Esophagus squamous epithelium (tissue), 5 donors: Measurements from ENCODE around the gene DDB1. TPM values are rescaled to one million over a fixed set of nuclear protein-coding genes. Genes with fewer than 3 reads are reported as not detected.

Experiments
- DNase-seq: peaks from one replicate; lab custom pipeline; 2025; lab: John Stamatoyannopoulos, UW
- H3K27ac ChIP-seq, 4 donors: fragments of 200-600 bp; sonication (generic); one replicate each; pipeline ENCODE4 v1.5.1; 2016 to 2019; ENCODE audit warnings: mild to moderate bottlenecking in 1 of 4
- H3K27me3 ChIP-seq, 4 donors: fragments of 200-600 bp; sonication (generic); 1 replicate in 3 of 4; 2 replicates in 1 of 4; pipeline versions ENCODE4 v1.5.1 to v1.6.0; 2017 to 2021; ENCODE audit warnings: antibody characterized with exemption in 1 of 4
- H3K36me3 ChIP-seq, 3 donors: fragments of 200-600 bp; sonication (generic); one replicate each; pipeline ENCODE4 v1.5.1; 2016 to 2019
- H3K4me1 ChIP-seq, 3 donors: fragments of 200-600 bp; sonication (generic); one replicate each; pipeline ENCODE4 v1.5.1; 2017 to 2019
- H3K4me3 ChIP-seq, 4 donors: fragments of 200-600 bp; sonication (generic); 1 replicate in 3 of 4; 2 replicates in 1 of 4; pipeline ENCODE4 v1.5.1; 2016 to 2019; ENCODE audit warnings: mild to moderate bottlenecking in 2 of 4, moderate library complexity in 1 of 4
- H3K9me3 ChIP-seq, 3 donors: fragments of 200-600 bp; sonication (generic); one replicate each; pipeline ENCODE4 v1.5.1; 2016 to 2019
- POLR2A ChIP-seq, 4 donors: fragments of 450-650 bp; IDR thresholded peaks; one replicate each; pipeline ENCODE4 v1.6.1; 2017; ENCODE audit warnings: antibody characterized with exemption in 4 of 4, mild to moderate bottlenecking in 4 of 4, moderate library complexity in 3 of 4
- WGBS, 2 donors: methylation state at CpG; one replicate each; pipeline ENCODE4 v1.1.5; 2018; 5-methylcytosine and 5-hydroxymethylcytosine counted together
- intact Hi-C: fragments of 100-400 bp; cut with DNase I; formaldehyde crosslinking; loops from one replicate; pipeline ENCODE4 v1.15.0; 2022
- total RNA-seq, 4 donors: library from RNA; depleted of rRNA; stranded (reverse); fragments of >200 nt; gene quantifications; one replicate each; pipeline ENCODE4 v1.1.0, GENCODE V29; 2016
- TF ChIP-seq, protein P1 (sequence below), 6 experiments: fragments of 450-650 bp in 4 of 6; fragments of 200-600 bp in 2 of 6; sonication (generic) in 2 of 6; IDR thresholded peaks; one replicate each; pipeline ENCODE4 v1.5.1; 2016 to 2019; ENCODE audit warnings: antibody characterized with exemption in 6 of 6, mild to moderate bottlenecking in 4 of 6, moderate library complexity in 4 of 6
- donor health status: DM: yes; HTN: yes; CAD: no.

DDB1 gene
- total RNA-seq, 4 donors from 2014 or later: 98.9 to 146 (median 127) TPM

- whole genome bisulfite sequencing, 2 donors: 82 to 90% methylated on average over 1 of the region's 1 CpG
- Histone ChIP-seq H3K9me3 (no peaks in the 10 kb centered on the region), H3K4me1 (no peaks in the 10 kb centered on the region), H3K4me3 (no peak overlapping the region), H3K27ac (no peak overlapping the region), H3K36me3 (peaks cover 40 to 100% (median 71%) of the 10 kb centered on the region in 3 donors), H3K27me3 (no peaks in the 10 kb centered on the region)
- DNase-seq: no peak
- intact Hi-C loops: no loop called here
- TF ChIP-seq POLR2A (IDR thresholded peaks at IDR 0.05): no peak
- TF ChIP-seq, protein P1, sequence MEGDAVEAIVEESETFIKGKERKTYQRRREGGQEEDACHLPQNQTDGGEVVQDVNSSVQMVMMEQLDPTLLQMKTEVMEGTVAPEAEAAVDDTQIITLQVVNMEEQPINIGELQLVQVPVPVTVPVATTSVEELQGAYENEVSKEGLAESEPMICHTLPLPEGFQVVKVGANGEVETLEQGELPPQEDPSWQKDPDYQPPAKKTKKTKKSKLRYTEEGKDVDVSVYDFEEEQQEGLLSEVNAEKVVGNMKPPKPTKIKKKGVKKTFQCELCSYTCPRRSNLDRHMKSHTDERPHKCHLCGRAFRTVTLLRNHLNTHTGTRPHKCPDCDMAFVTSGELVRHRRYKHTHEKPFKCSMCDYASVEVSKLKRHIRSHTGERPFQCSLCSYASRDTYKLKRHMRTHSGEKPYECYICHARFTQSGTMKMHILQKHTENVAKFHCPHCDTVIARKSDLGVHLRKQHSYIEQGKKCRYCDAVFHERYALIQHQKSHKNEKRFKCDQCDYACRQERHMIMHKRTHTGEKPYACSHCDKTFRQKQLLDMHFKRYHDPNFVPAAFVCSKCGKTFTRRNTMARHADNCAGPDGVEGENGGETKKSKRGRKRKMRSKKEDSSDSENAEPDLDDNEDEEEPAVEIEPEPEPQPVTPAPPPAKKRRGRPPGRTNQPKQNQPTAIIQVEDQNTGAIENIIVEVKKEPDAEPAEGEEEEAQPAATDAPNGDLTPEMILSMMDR (IDR thresholded peaks at IDR 0.05): no peak
Observed at GRCh38 chr11:61307354-61307753, 25.6 kb downstream of the DDB1 start.

DNA sequence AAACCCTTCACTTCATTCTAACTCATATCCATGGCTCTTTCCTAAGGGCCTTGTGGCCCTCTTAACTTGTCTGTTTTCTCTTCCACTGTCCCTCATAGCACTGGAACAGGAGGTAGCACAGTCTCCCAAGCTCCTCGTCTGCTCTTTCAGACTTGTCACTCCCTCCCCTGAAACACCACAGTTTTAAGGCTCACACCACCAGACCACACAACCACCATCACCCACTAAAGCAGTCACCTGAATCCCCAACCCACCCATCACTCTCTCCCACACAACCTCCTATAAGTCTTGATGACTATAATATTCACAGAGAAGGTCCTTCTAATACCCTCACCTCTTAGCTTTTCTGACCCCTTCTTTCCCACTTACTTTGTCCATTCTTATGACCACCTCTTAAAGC lies 26.7 kb downstream of the DDB1 start:
- intact Hi-C loops: no loop called here
- Histone ChIP-seq H3K4me3 (no peak overlapping the region), H3K27me3 (no peaks in the 10 kb centered on the region), H3K27ac (no peak overlapping the region), H3K9me3 (no peaks in the 10 kb centered on the region), H3K36me3 (peaks cover 35 to 100% (median 72%) of the 10 kb centered on the region in 3 donors), H3K4me1 (no peaks in the 10 kb centered on the region)
- 65 to 100% methylated on average over 1 of the region's 1 CpG for WGBS, 2 donors
- TF ChIP-seq, protein P1 (IDR thresholded peaks at IDR 0.05): no peak
- no peak for TF ChIP-seq POLR2A (IDR thresholded peaks at IDR 0.05)
- DNase-seq: no peak

DNA sequence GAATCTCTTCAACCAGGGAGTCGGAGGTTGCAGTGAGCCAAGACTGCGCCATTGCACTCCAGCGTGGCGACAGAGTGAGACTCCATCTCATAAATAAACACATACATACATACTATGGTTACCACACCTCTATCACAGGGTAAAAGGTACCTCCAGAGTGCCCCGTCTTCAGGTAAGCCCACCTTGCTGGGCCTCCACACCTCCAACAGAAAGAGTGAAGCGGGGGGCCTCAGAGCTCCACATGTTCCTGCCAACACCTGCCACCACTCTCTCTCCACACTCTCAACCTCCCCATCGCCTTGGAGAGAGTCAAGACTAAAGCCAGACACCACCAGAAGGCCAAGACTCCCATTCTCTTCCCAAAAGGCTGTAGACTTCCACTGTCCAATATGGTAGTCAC lies 27.5 kb downstream of the DDB1 start:
- 93 to 96% methylated on average over 7 of the region's 7 CpGs for WGBS, 2 donors
- no peaks in the 10 kb centered on the region for H3K27me3 ChIP-seq
- no peak for DNase-seq

GRCh38 chr11:61303725-61304124 lies 29.2 kb downstream of the DDB1 start:
- DNase-seq: no peak
- no peaks in the 10 kb centered on the region for H3K9me3 ChIP-seq
- TF ChIP-seq, protein P1 (IDR thresholded peaks at IDR 0.05): no peak
- TF ChIP-seq POLR2A (IDR thresholded peaks at IDR 0.05): no peak
- no peaks in the 10 kb centered on the region for H3K27me3 ChIP-seq
- intact Hi-C loops: no loop called here
- H3K4me1 ChIP-seq: peaks cover 0 to 2% (median 1%) of the 10 kb centered on the region in 3 donors
- peaks cover 31 to 100% (median 57%) of the 10 kb centered on the region in 3 donors for H3K36me3 ChIP-seq
- WGBS, 2 donors: 94% methylated on average over 9 of the region's 9 CpGs
- no peak overlapping the region for H3K4me3 ChIP-seq
- H3K27ac ChIP-seq: no peak overlapping the region

More for the DNA sequence above, 27.5 kb downstream of the DDB1 start:
- Histone ChIP-seq H3K36me3 (peaks cover 34 to 100% (median 65%) of the 10 kb centered on the region in 3 donors), H3K27ac (no peak overlapping the region), H3K4me1 (no peaks in the 10 kb centered on the region), H3K4me3 (no peak overlapping the region), H3K9me3 (no peaks in the 10 kb centered on the region)
- TF ChIP-seq, protein P1 (IDR thresholded peaks at IDR 0.05): no peak
- no peak for TF ChIP-seq POLR2A (IDR thresholded peaks at IDR 0.05)
- intact Hi-C loops: no loop called here

GRCh38 chr11:61302550-61302949 lies 30.4 kb downstream of the DDB1 start:
- no peaks in the 10 kb centered on the region for H3K9me3 ChIP-seq
- H3K27me3 ChIP-seq: no peaks in the 10 kb centered on the region
- intact Hi-C loops: no loop called here
- no peak for DNase-seq
- WGBS, 2 donors: 91 to 94% methylated on average over 4 to 8 of the region's 13 CpGs
- no peak overlapping the region for H3K4me3 ChIP-seq
- no peak overlapping the region for H3K27ac ChIP-seq
- H3K4me1 ChIP-seq: peaks cover 0 to 14% (median 12%) of the 10 kb centered on the region in 3 donors
- peaks cover 21 to 91% (median 46%) of the 10 kb centered on the region in 3 donors for H3K36me3 ChIP-seq
- TF ChIP-seq POLR2A (IDR thresholded peaks at IDR 0.05): no peak
- TF ChIP-seq, protein P1 (IDR thresholded peaks at IDR 0.05): no peak
